ENCODE results near the gene EML4.
"Not testable (repeated sequence)": the region's sequence is repeated elsewhere in the genome, so short reads cannot be mapped to it uniquely, and the experiment has no call there.

The EML4 gene

GRCh38 chr2:42169100-42169873, at the start of gene EML4:
Gene EML4 (plus strand): TSS chr2:42169353. CDS start chr2:42169612, 259 bp downstream.
- peak; percentile 93 for DNase-seq

GRCh38 chr2:42123426-42123825, 45.7 kb upstream of the EML4 start:
- no peak for DNase-seq

GRCh38 chr2:42124011-42124785, 45.0 kb upstream of the EML4 start:
- peak; percentile 90 for DNase-seq

GRCh38 chr2:42125841-42126594, 43.1 kb upstream of the EML4 start:
- no peak for DNase-seq

- not testable (repeated sequence) for DNase-seq
Measured at GRCh38 chr2:42126873-42127272, 42.3 kb upstream of the EML4 start.

GRCh38 chr2:42127425-42128424, 41.4 kb upstream of the EML4 start:
- peak; percentile 68 for DNase-seq

- DNase-seq = peak; percentile 46
Measured at GRCh38 chr2:42128721-42129486, 40.2 kb upstream of the EML4 start.

- DNase-seq = no peak
Measured at GRCh38 chr2:42129487-42129852, 39.7 kb upstream of the EML4 start.

- DNase-seq = no peak
Measured at GRCh38 chr2:42129947-42130346, 39.2 kb upstream of the EML4 start.

GRCh38 chr2:42130858-42131257, 38.3 kb upstream of the EML4 start:
- DNase-seq = not testable (repeated sequence)

GRCh38 chr2:42132191-42132965, 36.8 kb upstream of the EML4 start:
- DNase-seq = peak; percentile 52

- peak; percentile 96 for DNase-seq
Measured at GRCh38 chr2:42132966-42133641, 36.0 kb upstream of the EML4 start.

GRCh38 chr2:42133771-42134195, 35.4 kb upstream of the EML4 start:
- DNase-seq = no peak

GRCh38 chr2:42134401-42134932, 34.7 kb upstream of the EML4 start:
- DNase-seq = not testable (repeated sequence)

GRCh38 chr2:42135381-42136312, 33.5 kb upstream of the EML4 start:
- peak; percentile 35 for DNase-seq

- DNase-seq = no peak
Measured at GRCh38 chr2:42136782-42137124, 32.4 kb upstream of the EML4 start.

- DNase-seq = no peak
Measured at GRCh38 chr2:42137125-42137841, 31.9 kb upstream of the EML4 start.

Data from CD4-positive, alpha-beta T cell treated with Interleukin-17A for 1 hour (primary cell).